Osteocyte (in vitro differentiated cells): ENCODE results near the gene CCDC47. TPM values are rescaled to one million over a fixed set of nuclear protein-coding genes. Genes with fewer than 3 reads are reported as not detected.

Experiments used
- DNase-seq: peaks from one replicate; pipeline ENCODE4 v3.0.0; 2021; ENCODE audit warnings: mixed read lengths; ENCODE audit not compliant: unreplicated experiment; ENCODE audit errors: extremely low spot score
- H3K27ac Mint-ChIP-seq: one replicate; pipeline ENCODE4 v1.8.0; 2021; ENCODE audit warnings: mild to moderate bottlenecking, mixed read lengths; ENCODE audit not compliant: unreplicated experiment
- H3K27me3 Mint-ChIP-seq: one replicate; pipeline ENCODE4 v1.8.0; 2021; ENCODE audit warnings: mixed read lengths; ENCODE audit not compliant: unreplicated experiment
- H3K36me3 Mint-ChIP-seq: one replicate; pipeline ENCODE4 v1.8.0; 2021; ENCODE audit warnings: mixed read lengths; ENCODE audit not compliant: unreplicated experiment
- H3K4me1 Mint-ChIP-seq: one replicate; pipeline ENCODE4 v1.8.0; 2021; ENCODE audit warnings: mixed read lengths; ENCODE audit not compliant: unreplicated experiment
- H3K4me3 Mint-ChIP-seq: one replicate; pipeline ENCODE4 v1.8.0; 2021; ENCODE audit warnings: mild to moderate bottlenecking, moderate library complexity, mixed read lengths; ENCODE audit not compliant: unreplicated experiment
- H3K9me3 Mint-ChIP-seq: one replicate; pipeline ENCODE4 v1.8.0; 2021; ENCODE audit warnings: mixed read lengths; ENCODE audit not compliant: unreplicated experiment
- total RNA-seq: library from RNA; stranded (reverse); gene quantifications from 2 replicates; pipeline ENCODE4 v1.2.1, GENCODE V29; 2021
- TF ChIP-seq, protein P1 (sequence below): fragments of 200-600 bp; sonication (generic); IDR thresholded peaks from 2 replicates; pipeline ENCODE4 v1.5.0; 2021; ENCODE audit warnings: antibody characterized with exemption, mild to moderate bottlenecking, moderate library complexity

Gene CCDC47
- total RNA-seq, 1 donor from 2014 or later: 80.6 TPM

DNA sequence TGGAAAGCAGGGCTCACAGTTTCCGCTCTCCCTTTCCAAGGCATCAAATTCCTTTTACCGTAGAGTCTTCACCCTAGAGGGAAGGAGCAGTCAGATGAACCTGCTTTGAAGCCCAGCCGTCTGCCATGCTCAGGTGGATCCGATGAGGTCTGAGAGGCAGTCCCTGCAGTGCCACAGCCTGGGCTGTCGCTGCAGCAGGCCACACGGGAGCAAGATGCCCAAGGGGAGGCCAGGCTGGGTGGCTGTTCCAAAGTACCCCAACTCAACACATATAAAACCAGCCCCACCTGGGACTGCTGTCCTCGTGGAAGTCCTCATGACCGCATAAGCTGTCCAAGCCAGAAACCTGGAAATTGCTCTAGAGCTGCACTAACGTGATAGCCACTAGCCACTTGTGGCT lies 68.6 kb downstream of the CCDC47 start:
- Mint-ChIP-seq H3K27ac (no peak overlapping the region), H3K4me1 (peaks cover 25% of the 10 kb centered on the region), H3K4me3 (no peak overlapping the region), H3K27me3 (no peaks in the 10 kb centered on the region), H3K9me3 (no peaks in the 10 kb centered on the region), H3K36me3 (peaks cover 29% of the 10 kb centered on the region)
- DNase-seq: no peak
- TF ChIP-seq, protein P1, sequence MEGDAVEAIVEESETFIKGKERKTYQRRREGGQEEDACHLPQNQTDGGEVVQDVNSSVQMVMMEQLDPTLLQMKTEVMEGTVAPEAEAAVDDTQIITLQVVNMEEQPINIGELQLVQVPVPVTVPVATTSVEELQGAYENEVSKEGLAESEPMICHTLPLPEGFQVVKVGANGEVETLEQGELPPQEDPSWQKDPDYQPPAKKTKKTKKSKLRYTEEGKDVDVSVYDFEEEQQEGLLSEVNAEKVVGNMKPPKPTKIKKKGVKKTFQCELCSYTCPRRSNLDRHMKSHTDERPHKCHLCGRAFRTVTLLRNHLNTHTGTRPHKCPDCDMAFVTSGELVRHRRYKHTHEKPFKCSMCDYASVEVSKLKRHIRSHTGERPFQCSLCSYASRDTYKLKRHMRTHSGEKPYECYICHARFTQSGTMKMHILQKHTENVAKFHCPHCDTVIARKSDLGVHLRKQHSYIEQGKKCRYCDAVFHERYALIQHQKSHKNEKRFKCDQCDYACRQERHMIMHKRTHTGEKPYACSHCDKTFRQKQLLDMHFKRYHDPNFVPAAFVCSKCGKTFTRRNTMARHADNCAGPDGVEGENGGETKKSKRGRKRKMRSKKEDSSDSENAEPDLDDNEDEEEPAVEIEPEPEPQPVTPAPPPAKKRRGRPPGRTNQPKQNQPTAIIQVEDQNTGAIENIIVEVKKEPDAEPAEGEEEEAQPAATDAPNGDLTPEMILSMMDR: no peak

DNA sequence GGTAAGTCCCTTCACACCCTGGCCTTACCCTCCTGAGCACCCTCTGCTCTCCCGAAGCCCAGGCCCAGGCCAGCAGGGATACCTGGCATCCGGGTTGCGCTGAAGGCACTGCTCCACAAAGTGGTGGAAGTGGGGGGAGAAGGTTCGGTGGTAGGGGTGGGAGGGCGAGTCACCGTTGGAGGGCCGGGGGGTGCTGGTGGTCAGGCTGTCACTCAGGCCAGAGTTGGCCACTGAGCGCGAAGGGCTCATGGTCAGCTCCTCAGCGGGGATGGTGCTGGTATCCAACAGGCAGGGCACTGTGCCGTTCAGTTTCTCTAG lies 69.2 kb downstream of the CCDC47 start:
- TF ChIP-seq, protein P1: no peak
- no peak overlapping the region for H3K4me3 Mint-ChIP-seq
- H3K4me1 Mint-ChIP-seq: peaks cover 25% of the 10 kb centered on the region
- H3K9me3 Mint-ChIP-seq: no peaks in the 10 kb centered on the region
- H3K36me3 Mint-ChIP-seq: peaks cover 25% of the 10 kb centered on the region
- no peak for DNase-seq
- H3K27me3 Mint-ChIP-seq: no peaks in the 10 kb centered on the region
- no peak overlapping the region for H3K27ac Mint-ChIP-seq

- TF ChIP-seq, protein P1: no peak
- H3K36me3 Mint-ChIP-seq: peaks cover 20% of the 10 kb centered on the region
- H3K9me3 Mint-ChIP-seq: no peaks in the 10 kb centered on the region
- H3K4me1 Mint-ChIP-seq: peaks cover 25% of the 10 kb centered on the region
- H3K27ac Mint-ChIP-seq: no peak overlapping the region
- no peak for DNase-seq
- no peak overlapping the region for H3K4me3 Mint-ChIP-seq
- H3K27me3 Mint-ChIP-seq: no peaks in the 10 kb centered on the region
These were observed 69.7 kb downstream of the CCDC47 start for GRCh38 chr17:63703556-63704258.

- no peak for DNase-seq
- peaks cover 18% of the 10 kb centered on the region for H3K36me3 Mint-ChIP-seq
- no peak overlapping the region for H3K27ac Mint-ChIP-seq
- H3K27me3 Mint-ChIP-seq: no peaks in the 10 kb centered on the region
- H3K4me1 Mint-ChIP-seq: peaks cover 27% of the 10 kb centered on the region
- no peaks in the 10 kb centered on the region for H3K9me3 Mint-ChIP-seq
- no peak overlapping the region for H3K4me3 Mint-ChIP-seq
- TF ChIP-seq, protein P1: no peak
These were observed 70.4 kb downstream of the CCDC47 start for GRCh38 chr17:63703029-63703428.

DNA sequence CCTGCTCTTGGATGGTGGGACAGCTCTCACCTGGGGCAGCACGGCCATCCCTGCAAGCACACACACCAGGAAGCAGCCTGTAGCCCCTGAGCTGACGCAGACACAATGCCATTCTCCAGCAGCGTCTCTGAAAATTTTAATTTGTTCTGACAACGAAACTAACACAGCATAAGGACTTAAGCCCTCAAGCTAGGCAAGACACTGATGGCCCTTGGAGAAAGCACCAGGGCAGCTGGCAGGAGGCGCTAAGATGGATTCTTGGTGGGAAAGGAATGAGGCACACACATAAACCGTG lies 70.7 kb downstream of the CCDC47 start:
- Mint-ChIP-seq H3K27me3 (no peaks in the 10 kb centered on the region), H3K36me3 (peaks cover 18% of the 10 kb centered on the region), H3K4me1 (peaks cover 29% of the 10 kb centered on the region), H3K27ac (peak overlapping the region; percentile 31), H3K9me3 (no peaks in the 10 kb centered on the region), H3K4me3 (no peak overlapping the region)
- TF ChIP-seq, protein P1: no peak
- DNase-seq: no peak
